GM12874 (cell line): ENCODE data around the gene RIC8B.

ENCODE experiments used
- TF ChIP-seq, protein P1 (sequence below): IDR thresholded peaks from 2 replicates; pipeline ENCODE4 v1.5.1; 2011; ENCODE audit warnings: low read depth, mild to moderate bottlenecking, control low read depth, low read length, moderate library complexity; ENCODE audit not compliant: insufficient read depth

Gene RIC8B

GRCh38 chr12:106879612-106880011, 105.1 kb downstream of the RIC8B start:
- TF ChIP-seq, protein P1, sequence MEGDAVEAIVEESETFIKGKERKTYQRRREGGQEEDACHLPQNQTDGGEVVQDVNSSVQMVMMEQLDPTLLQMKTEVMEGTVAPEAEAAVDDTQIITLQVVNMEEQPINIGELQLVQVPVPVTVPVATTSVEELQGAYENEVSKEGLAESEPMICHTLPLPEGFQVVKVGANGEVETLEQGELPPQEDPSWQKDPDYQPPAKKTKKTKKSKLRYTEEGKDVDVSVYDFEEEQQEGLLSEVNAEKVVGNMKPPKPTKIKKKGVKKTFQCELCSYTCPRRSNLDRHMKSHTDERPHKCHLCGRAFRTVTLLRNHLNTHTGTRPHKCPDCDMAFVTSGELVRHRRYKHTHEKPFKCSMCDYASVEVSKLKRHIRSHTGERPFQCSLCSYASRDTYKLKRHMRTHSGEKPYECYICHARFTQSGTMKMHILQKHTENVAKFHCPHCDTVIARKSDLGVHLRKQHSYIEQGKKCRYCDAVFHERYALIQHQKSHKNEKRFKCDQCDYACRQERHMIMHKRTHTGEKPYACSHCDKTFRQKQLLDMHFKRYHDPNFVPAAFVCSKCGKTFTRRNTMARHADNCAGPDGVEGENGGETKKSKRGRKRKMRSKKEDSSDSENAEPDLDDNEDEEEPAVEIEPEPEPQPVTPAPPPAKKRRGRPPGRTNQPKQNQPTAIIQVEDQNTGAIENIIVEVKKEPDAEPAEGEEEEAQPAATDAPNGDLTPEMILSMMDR, result no peak

GRCh38 chr12:106883426-106883825, 108.9 kb downstream of the RIC8B start:
- TF ChIP-seq, protein P1, result no peak

DNA sequence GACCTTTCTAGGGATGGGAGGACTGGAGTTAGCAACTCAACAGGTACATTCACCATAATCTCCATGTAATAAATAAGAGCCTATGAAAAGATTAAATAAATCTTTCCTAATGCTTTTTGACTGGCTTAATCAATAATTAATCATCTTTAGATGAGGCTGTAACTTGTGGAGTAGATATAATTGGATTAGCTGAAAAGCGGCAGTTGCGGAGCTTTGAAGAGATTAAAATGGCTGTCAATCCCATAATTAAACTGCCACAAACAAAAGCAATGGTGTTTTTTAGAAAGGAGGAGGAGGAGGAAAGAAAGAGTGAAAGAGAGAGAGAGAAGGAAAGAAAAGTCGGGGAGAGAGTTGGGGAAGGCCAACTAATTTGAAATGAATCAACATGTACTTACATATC, 110.5 kb downstream of the RIC8B start:
- TF ChIP-seq, protein P1, result no peak

DNA sequence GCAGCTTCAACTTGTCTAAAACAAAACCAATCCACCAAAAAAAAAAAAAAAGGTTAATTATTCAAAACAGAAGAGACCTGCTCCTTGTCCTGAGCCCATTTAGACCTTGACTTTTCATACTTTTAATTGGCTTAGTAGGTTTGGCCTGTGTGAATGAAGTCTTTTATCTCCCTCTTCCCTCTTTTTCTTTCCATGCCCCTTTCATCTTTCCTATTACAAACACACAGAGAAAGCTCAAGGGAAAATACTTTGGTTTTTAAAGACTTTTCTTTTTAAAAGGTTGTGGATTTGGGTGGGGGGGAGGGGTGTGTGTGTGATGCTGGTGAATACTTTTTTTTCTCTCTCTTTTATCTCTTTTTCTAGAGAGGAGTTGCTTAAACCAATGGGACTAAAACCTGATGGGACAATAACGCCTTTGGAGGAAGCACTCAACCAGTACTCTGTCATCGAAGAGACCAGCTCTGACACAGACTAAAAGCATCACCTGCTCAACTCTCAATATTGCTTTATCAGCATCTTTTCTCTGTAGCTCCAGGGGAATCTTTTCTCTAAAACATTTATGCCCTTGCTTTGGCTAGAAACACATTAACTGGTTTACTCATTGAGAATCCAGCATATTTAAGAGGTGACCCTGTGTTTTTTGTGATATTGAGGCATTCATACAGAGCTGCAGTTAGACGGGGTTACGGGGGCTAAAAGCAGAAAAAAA, 111.2 kb downstream of the RIC8B start:
- TF ChIP-seq, protein P1, result no peak

DNA sequence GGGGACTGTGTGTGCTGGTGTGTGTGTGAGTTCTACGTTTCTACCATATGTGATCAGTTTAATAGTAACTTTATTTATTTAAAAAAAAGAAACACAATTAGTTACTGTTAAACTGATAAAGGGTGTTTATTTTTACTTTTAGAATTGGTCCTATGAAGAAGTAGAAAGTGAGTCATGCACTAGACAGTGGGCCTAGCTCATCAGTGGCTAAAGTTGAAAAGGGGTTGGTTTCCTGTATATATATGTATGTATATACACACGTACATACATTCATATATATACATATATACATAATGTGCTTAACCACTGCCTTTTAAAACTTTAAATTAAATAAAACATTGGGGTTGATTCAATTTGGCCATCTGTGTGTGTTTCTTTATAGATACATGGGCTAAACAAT, 112.5 kb downstream of the RIC8B start:
- TF ChIP-seq, protein P1, result no peak

GRCh38 chr12:106888348-106888970, 114.0 kb downstream of the RIC8B start:
- TF ChIP-seq, protein P1, result no peak

DNA sequence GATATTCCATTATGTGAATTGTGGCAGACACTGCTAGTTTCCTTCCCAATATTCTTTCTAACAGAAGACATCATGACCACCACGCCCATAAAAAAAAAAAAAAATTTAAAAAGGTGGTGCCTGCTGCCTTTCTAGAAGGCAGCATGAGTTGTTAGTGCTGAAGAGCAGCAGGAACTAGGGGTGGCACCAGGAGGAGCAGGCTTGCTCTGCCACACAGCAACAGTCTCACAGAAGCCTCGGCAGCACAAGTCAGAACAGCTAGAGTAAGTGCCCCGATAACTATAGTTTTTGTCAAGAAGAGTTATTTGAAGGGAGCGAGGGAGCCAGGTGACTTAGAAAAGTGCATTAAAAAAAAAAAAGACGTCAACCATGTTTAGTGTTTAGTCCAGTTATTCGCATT, 114.8 kb downstream of the RIC8B start:
- TF ChIP-seq, protein P1, result no peak
